Measurements from ENCODE around the gene FAU. TPM values are rescaled to one million over a fixed set of nuclear protein-coding genes. Genes with fewer than 3 reads are reported as not detected.

The FAU gene
- total and polyA plus RNA-seq, 2 of the 13 experiments (the other 11 are each of a cell fraction or from before 2014, with no cell fraction given), result 374 to 869 TPM

- TF ChIP-seq ARID2 (CRISPR knock-in tag; IDR thresholded peaks at IDR 0.05; ENCODE audit: borderline replicate concordance) (no peak), ZC3H4 (CRISPR knock-in tag; IDR thresholded peaks at IDR 0.05; ENCODE audit: borderline replicate concordance) (no peak), ZNF704 (CRISPR knock-in tag; IDR thresholded peaks at IDR 0.05; ENCODE audit: borderline replicate concordance) (peak; percentile 42; the same call in 1 of the 2 replicates), FOXO1 (CRISPR knock-in tag; IDR thresholded peaks at IDR 0.05) (peak; percentile 28), ZNF484 (CRISPR knock-in tag; IDR thresholded peaks at IDR 0.05; ENCODE audit: borderline replicate concordance, low read depth) (no peak), ZUFSP (CRISPR knock-in tag; IDR thresholded peaks at IDR 0.05; ENCODE audit: borderline replicate concordance) (0 out of 2 replicates have a peak, but pooled peaks have one; percentile 74), KLF9 (CRISPR knock-in tag; IDR thresholded peaks at IDR 0.05; ENCODE audit: low read depth) (no peak), ZFP36L2 (CRISPR knock-in tag; IDR thresholded peaks at IDR 0.05) (no peak), ZNF407 (CRISPR knock-in tag; IDR thresholded peaks at IDR 0.05; ENCODE audit: not compliant biosample characterization) (peak; percentile 73), ZNF501 (CRISPR knock-in tag; IDR thresholded peaks at IDR 0.05) (peak; percentile 58; the same call in 1 of the 2 replicates), ADNP (CRISPR knock-in tag; IDR thresholded peaks at IDR 0.05) (no peak), ZFP37 (CRISPR knock-in tag; IDR thresholded peaks at IDR 0.05; ENCODE audit: borderline replicate concordance) (no peak), MTF1 (CRISPR knock-in tag; IDR thresholded peaks at IDR 0.05) (0 out of 2 replicates have a peak, but pooled peaks have one; percentile 44), HNF4A (CRISPR knock-in tag; IDR thresholded peaks at IDR 0.05) (peak; percentile 13; the same call in 1 of the 2 replicates), ZNF660 (CRISPR knock-in tag; IDR thresholded peaks at IDR 0.05; ENCODE audit: borderline replicate concordance, low read depth) (no peak; the same call in 1 of the 2 replicates), ATF3 (CRISPR knock-in tag; IDR thresholded peaks at IDR 0.05) (peak; percentile 93)
These were observed 4.5 kb downstream of the FAU start, which contains the start of gene ZNHIT2 (continued) for GRCh38 chr11:65117206-65118096.

Measured in HepG2 (cell line).